ENCODE data around the gene LRP8.

GRCh38 chr1:53281133-53281532, 46.7 kb downstream of the LRP8 start:
- no peak for TF ChIP-seq POLR2A (IDR thresholded peaks at IDR 0.05; ENCODE audit: low read depth, low read length)
- TF ChIP-seq POLR2AphosphoS5 (IDR thresholded peaks at IDR 0.05; ENCODE audit: low read depth, low read length) = no peak

Data from GM12891 (cell line).